Activated CD8-positive, alpha-beta memory T cell treated with anti-CD3 and anti-CD28 coated beads for 4 hours (primary cell): Measurements from ENCODE around the gene BLOC1S5.
"Not testable (repeated sequence)": the region's sequence is repeated elsewhere in the genome, so short reads cannot be mapped to it uniquely, and the experiment has no call there.

Experiments used
- DNase-seq, 2 donors: peaks; one replicate each; pipeline ENCODE4 v3.0.0-alpha.2; 2020; ENCODE audit warnings: low read depth in 2 of 2

Gene BLOC1S5

DNA sequence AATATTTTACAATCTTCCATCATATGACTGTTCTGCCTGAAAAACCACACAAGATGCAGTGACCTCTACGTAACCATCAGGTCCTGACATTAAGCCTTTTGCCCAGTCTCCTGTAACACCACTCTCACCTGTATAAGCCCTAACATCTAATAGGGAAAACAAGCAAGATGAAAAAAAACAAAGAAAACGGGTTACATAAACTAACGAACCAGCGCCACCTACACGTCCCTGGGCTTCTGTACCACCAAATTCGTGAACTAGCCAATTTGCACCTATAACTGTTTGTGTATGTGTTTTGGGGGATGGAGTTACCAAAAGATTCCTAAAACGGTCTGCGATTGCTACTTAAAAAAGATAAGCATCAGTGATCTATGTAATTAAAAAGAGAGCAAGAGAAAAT, 70.2 kb downstream of the BLOC1S5 start:
- DNase-seq, result no peak

DNA sequence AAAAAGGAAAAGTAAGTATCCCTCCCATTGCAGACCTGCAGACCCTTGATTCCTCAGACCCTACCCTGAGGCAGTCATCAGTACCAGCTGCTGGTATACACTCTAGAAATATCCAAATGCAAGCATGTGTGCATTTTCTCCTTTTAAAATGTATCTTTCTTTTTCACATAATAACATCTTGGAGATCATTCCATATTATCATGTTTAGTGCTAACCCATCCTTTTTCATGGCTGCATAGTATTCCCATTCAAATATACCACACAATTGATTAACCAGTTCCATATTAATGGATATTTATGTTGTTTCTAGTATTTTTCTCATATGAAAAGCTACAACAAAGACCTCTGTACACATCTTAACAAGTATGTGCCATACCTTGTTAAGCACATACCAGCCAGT, 70.8 kb downstream of the BLOC1S5 start:
- no peak for DNase-seq

DNA sequence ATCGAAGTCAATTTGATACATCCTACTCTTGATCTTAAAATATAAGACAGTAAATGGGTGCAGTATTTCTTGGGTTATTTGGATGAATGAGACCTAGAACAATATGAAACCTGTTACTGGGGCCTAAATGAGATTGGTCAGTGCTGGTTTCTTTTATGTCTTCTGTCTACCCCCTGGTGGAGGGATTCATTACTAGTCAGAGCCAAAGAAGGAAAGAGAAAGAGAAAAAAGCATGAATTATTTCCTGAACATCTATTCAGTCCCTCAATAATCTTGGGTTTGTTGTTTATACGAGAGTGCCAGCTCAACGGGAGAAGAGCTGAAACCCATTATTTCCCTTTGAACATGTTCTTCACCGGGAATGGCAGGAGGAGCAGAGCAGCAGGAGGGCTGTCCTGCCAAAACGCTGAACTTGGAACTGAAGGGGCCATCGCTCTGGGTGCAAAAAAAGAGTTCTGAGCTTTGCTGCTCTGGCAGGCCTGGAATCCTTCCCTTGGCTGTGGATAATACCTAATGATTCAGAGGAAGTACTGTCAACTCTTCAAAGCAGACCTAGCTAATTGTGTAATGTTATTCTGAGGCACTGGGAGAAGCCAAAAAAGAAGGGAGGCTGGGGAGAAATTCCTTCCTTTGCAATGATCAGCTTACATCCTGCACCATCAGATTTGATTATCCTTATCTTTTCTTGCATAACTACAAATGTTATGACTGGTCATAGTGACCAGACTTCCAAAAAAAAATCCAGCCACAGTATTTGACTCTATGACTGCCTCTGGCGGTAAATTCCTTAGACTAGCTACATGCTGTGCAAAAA, 72.0 kb downstream of the BLOC1S5 start:
- no peak for DNase-seq

DNA sequence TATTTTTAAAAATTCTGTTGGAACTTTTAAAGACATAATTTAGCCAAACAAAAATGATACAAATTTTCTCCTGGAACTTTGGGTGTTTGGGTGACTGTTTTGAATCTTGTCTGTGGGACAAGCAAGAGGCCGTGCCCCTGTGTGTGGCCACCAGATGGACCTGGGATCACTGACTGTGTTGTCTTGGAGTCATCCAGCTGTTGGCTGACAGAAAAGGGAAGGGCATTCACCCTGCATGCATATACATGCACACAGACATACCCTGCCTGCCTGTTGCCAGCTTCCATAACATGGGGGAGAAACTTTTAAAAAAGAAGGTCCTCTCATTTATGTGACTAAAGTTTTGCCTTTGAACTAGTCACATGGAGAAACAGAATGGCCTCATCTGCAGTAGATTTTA, 72.7 kb downstream of the BLOC1S5 start:
- DNase-seq, result no peak

DNA sequence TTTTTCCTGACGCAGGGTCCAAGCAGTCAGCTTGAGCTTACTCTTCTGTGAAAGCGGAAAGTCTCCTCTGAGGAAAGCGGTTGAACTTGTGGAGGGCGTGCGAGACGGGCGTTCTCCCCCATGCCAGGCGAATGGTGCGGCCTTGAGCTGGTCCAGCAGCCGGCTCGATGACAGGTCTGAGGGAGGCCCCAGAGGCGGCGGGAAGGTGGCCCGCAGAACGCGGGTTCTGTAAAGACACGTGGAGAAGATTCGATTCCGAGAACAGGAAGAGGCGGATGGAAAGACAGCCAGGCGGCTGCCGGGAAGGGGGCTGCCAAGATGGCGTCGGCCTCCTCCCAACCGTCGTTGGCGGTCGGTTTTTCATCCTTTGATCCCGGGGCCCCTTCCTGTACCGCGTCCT, 78.0 kb downstream of the BLOC1S5 start:
- no peak for DNase-seq

DNA sequence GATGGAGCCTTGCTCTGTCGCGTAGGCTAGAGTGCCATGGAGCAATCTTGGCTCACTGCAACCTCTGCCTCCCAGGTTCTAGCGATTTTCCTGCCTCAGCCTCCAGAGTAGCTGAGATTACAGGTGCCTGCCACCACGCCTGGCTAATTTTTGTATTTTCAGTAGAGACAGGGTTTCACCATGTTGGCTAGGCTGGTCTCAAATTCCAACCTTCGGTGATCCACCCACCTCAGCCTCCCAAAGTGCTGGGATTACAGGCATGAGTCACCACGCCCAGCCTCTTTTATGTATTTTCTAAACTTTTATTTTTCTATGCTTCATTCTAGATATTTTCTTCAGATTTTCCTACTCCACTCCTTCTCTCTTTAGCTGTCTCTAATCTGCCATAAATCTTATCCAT, 80.2 kb downstream of the BLOC1S5 start:
- not testable (repeated sequence) for DNase-seq

DNA sequence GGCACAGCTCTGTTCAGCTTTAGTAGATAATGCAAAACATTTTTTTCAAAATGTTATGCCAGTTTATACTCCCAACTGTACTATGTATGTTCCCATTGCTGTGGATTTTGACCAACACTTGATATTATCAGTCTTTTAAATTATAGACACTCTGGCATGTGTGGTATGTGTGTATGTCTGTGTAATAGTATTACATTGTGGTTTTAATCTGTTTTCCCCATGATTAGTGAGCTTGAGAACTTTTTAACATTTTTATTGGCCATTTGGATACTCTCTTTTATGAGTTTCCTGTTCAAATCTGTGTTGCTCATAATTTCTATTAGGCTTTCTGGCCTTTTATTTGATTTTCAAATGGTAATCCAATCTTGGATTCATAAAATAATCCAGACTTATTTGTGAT, 84.4 kb downstream of the BLOC1S5 start:
- no peak for DNase-seq

DNA sequence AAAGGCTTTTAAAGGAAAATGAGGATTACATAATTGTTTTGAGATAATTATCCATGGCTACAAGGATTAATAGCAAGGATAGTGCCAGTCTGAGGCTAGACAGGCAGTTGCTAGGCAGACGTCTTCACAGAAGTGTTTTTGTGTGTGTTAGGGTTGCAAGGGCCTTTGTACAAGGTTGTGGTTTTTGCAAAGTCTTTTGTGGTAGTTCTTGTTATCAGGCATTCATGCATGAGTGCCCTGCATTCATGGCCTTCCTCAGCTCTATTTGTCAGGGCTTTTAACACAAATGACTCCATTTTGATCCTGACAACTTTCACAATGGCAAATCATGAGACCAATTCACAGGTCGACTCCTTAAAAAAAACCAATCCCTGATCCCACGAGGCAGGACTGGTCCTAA, 85.5 kb downstream of the BLOC1S5 start:
- DNase-seq, result no peak

DNA sequence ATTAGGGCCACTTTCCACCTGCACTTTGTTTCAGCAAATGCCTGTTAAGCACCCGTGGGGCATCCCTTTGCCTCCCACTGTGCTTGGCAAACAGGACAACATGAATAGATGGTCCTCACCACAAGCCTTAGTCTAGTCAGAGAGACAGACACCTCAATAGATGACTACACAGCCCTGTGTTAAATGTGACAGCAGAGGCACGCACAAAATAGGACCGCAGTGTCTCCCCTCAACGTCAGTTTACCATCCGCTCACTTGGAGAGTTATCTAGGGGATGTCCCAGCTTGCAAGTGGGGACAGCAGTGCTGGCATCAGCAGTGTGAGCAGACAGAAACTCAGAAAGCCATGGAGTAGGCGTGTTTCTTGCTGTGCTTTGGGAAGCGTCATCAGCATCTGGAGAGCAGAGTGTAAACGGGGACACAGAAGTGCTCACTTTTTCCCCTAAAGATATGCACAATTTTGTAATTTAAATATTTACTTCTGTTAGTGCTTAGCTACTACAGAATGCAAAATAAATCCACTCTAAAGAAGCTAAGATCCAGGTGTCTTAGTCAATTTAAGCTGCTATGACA, 87.6 kb downstream of the BLOC1S5 start:
- no peak for DNase-seq

DNA sequence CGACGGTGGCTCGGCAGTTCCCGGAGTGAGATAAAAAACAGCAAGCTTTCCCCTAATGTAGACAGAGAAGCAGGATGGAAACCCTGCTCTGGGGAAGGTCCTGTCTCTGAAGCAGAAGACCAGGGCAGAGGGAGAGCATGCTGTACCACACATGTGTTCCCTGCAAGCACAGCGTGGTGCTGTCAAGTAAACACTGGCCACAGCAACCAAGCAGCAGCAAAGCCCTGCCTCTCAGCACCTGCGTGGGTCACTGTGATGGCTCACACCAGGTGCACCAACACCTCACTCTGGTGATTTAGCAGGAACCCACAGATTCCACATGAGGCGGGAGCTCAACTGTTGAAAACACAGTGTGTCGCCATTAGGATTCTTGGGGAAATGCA, 88.4 kb downstream of the BLOC1S5 start:
- no peak for DNase-seq

DNA sequence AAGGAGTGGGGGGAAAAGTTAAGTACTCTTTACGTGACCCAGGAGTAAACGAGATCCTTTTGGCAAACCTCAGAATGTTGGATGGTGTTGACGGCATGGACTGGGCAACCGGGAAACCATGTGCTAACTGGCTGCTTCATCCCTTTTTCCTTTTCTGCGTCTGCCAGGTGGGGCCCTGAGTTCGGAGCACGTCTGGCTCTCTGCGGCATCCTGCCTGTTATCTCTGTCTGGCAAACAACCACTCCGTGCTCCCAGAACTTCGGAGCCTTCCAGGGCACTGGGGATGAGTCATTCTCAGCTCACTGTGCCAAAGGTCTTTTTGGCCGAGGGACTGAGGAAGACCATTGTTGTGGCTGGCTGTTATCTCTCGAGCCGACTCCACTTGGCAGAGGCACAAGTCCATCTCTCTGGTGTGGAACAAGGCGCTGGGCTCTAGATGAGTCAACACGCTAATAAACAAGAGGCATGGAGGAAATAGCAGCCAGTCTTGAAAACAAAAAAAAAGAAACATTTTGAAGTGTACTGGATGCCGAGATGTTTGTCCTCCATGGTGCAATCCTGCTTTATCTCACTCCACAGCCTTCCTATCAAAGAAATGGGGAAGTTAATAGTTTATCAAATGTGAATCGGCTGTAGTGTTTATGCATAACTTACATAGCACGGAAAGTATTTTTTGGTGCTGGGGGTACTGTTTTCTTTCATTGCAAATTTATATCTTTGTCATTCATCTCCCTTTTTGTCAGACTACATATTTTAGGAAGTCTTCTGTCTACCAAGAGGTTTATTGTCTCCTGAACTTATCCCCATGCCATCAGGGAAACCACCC, 89.0 kb downstream of the BLOC1S5 start:
- DNase-seq, result no peak

DNA sequence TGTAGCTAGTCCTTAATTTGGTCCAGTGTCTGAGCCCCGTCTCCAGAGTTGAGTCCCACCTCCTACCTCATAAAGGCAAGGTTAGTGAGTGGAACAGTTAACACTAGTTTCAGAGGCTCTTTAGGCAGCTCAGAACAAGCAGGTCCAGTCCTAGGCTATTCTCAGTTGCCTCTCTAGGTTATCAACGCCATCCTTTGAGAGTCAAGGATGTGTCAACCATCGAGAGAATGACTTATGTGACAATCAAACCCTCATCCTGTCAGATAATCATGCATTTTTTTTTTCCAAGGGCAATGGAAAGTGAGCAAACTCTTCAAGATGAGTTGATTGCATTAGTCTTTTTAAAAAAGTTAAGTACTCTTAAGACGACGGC, 89.6 kb downstream of the BLOC1S5 start:
- no peak for DNase-seq

DNA sequence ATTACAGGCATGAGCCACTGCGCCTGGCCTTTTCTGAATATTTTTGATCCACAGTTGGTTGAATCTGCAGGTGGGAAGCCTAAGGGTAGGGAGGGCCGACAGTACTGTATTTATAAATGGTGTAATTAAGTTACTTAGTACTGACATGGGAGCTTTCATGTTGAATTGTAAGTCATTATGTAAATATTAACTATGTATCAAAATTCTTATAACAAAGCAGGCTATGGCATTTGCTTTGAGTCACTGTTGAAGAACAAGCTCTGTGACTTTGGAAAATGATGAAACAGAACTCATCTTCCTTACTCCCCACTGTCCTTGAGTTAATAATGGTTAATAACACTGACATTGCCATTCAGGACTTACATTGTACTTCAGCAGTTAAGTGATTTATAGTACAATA, 90.6 kb downstream of the BLOC1S5 start:
- DNase-seq, result no peak

DNA sequence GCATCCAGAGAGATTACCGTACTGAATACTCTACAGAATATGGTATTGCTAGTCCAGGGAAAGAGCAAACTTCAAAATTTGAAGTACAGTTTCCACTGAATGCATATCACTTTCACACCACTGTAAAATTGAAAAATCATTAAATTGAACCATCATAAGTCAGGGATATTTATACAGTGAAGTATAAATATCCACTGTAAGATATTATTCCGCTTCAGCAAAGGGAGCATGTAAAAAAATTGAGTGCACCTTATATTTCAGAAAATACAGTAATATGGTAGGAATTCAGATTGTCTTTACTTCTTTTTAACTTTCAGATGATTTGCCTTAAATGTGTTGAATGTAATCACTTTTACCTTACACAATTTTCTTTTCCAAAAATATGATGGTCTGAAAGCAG, 92.7 kb downstream of the BLOC1S5 start:
- no peak for DNase-seq

DNA sequence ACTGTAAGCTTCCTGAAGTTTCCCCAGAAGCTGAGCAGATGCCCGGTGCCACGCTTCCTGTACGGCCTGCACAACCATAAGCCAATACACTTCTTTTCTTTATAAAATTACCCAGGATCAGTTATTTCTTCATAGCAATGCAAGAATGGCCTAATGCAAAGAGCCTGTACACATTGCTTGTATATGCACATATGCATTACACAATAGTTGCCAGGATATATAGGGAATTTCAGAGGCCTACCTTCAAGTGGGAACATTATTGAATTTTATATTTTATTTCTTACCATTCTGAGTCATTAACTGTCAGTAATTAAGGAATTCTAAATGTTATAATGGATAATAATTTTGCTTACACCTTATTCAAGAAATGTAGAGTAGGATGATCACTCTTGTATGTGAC, 93.6 kb downstream of the BLOC1S5 start:
- no peak for DNase-seq
